ENCODE results near the gene CTBP2.

The CTBP2 gene

GRCh38 chr10:125144693-125145623, 15.4 kb downstream of the CTBP2 start:
- DNase-seq (ENCODE audit: low read depth) = peak; percentile 72
- H3K4me3 ChIP-seq (ENCODE audit: control insufficient read depth, low read depth, low read length) = no peak overlapping the region
- peak; percentile 60 for TF ChIP-seq CTCF (conservative IDR thresholded peaks at IDR 0.05; ENCODE audit: control insufficient read depth, insufficient read depth, low read depth, low read length)

- DNase-seq (ENCODE audit: low read depth) = no peak
- no peak overlapping the region for H3K4me3 ChIP-seq (ENCODE audit: control insufficient read depth, low read depth, low read length)
- no peak for TF ChIP-seq CTCF (conservative IDR thresholded peaks at IDR 0.05; ENCODE audit: control insufficient read depth, insufficient read depth, low read depth, low read length)
Measured at GRCh38 chr10:125144206-125144605, 16.2 kb downstream of the CTBP2 start.

GRCh38 chr10:125142946-125143345, 17.4 kb downstream of the CTBP2 start:
- no peak overlapping the region for H3K4me3 ChIP-seq (ENCODE audit: control insufficient read depth, low read depth, low read length)
- no peak for TF ChIP-seq CTCF (conservative IDR thresholded peaks at IDR 0.05; ENCODE audit: control insufficient read depth, insufficient read depth, low read depth, low read length)
- no peak for DNase-seq (ENCODE audit: low read depth)

GRCh38 chr10:125141860-125142484, 18.4 kb downstream of the CTBP2 start:
- no peak for DNase-seq (ENCODE audit: low read depth)
- no peak overlapping the region for H3K4me3 ChIP-seq (ENCODE audit: control insufficient read depth, low read depth, low read length)
- no peak for TF ChIP-seq CTCF (conservative IDR thresholded peaks at IDR 0.05; ENCODE audit: control insufficient read depth, insufficient read depth, low read depth, low read length)

GRCh38 chr10:125141150-125141859, 19.1 kb downstream of the CTBP2 start:
- no peak for TF ChIP-seq CTCF (conservative IDR thresholded peaks at IDR 0.05; ENCODE audit: control insufficient read depth, insufficient read depth, low read depth, low read length)
- DNase-seq (ENCODE audit: low read depth) = no peak

GRCh38 chr10:125140151-125140550, 20.2 kb downstream of the CTBP2 start:
- no peak for DNase-seq (ENCODE audit: low read depth)
- no peak overlapping the region for H3K4me3 ChIP-seq (ENCODE audit: control insufficient read depth, low read depth, low read length)

More at GRCh38 chr10:125141150-125141859, 19.1 kb downstream of the CTBP2 start:
- H3K4me3 ChIP-seq (ENCODE audit: control insufficient read depth, low read depth, low read length) = no peak overlapping the region

More at GRCh38 chr10:125140151-125140550, 20.2 kb downstream of the CTBP2 start:
- no peak for TF ChIP-seq CTCF (conservative IDR thresholded peaks at IDR 0.05; ENCODE audit: control insufficient read depth, insufficient read depth, low read depth, low read length)

All from fibroblast of mammary gland (primary cell).